ENCODE results near the gene DPP4.

The DPP4 gene

GRCh38 chr2:161976917-161977316 is 97.1 kb downstream of the DPP4 start:
- Histone ChIP-seq H3K4me1 (ENCODE audit: insufficient read depth, low read length) (peaks cover 84% of the 10 kb centered on the region), H3K27me3 (ENCODE audit: insufficient read depth, low read length, poor library complexity) (no peaks in the 10 kb centered on the region), H3K79me2 (ENCODE audit: insufficient read depth, low read length) (no peaks in the 10 kb centered on the region), H3K9ac (ENCODE audit: low read depth, low read length) (no peak overlapping the region), H3K4me3 (ENCODE audit: low read depth in 1 of 2, low read length in 2 of 2) (no peak overlapping the region), H3K9me3 (ENCODE audit: insufficient read depth, low read length, severe bottlenecking) (no peaks in the 10 kb centered on the region), H3K27ac (ENCODE audit: low read length) (peak overlapping the region; percentile 80; the same call in 1 of the 2 replicates), H3K36me3 (ENCODE audit: insufficient read depth, low read length) (no peaks in the 10 kb centered on the region), H3K4me2 (ENCODE audit: insufficient read depth, low read length) (no peak overlapping the region), H4K20me1 (ENCODE audit: insufficient read depth, low read length) (no peaks in the 10 kb centered on the region), H2AFZ (ENCODE audit: low read depth, low read length) (no peak overlapping the region)
- DNase-seq (no peak), ATAC-seq (ENCODE audit: insufficient read depth, low read depth) (no peak)
- no peak for TF ChIP-seq CTCF (IDR thresholded peaks at IDR 0.05; ENCODE audit: borderline replicate concordance, extremely low read depth, low read length, poor library complexity, severe bottlenecking)
- TF ChIP-seq EZH2 (IDR thresholded peaks at IDR 0.05; ENCODE audit: borderline replicate concordance, low read depth, low read length, severe bottlenecking) = no peak

DNA sequence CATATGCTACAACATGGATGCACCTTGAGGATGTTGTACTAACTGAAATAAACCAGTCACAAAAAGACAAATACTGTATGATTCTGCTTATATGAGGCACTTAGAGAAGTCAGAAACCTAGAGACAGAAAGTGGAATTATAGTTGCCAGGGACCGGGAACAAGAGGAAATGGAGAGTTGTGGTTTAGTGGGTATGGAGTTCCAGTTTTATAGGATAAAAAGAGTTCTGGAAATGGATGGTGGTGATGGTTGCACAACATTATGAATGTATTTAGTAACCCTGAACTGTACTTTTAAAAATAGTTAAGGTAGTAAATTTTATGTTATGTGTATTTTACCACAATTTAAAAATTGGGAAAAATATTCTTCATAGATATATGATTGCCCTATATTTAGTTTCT is 97.7 kb downstream of the DPP4 start:
- Histone ChIP-seq H3K4me2 (ENCODE audit: insufficient read depth, low read length) (no peak overlapping the region), H3K4me1 (ENCODE audit: insufficient read depth, low read length) (peaks cover 82% of the 10 kb centered on the region), H3K27ac (ENCODE audit: low read length) (peak overlapping the region; percentile 87), H4K20me1 (ENCODE audit: insufficient read depth, low read length) (no peaks in the 10 kb centered on the region), H3K27me3 (ENCODE audit: insufficient read depth, low read length, poor library complexity) (no peaks in the 10 kb centered on the region), H3K79me2 (ENCODE audit: insufficient read depth, low read length) (no peaks in the 10 kb centered on the region), H3K9me3 (ENCODE audit: insufficient read depth, low read length, severe bottlenecking) (no peaks in the 10 kb centered on the region), H3K36me3 (ENCODE audit: insufficient read depth, low read length) (no peaks in the 10 kb centered on the region), H2AFZ (ENCODE audit: low read depth, low read length) (no peak overlapping the region), H3K9ac (ENCODE audit: low read depth, low read length) (peak overlapping the region; percentile 19; the same call in 1 of the 2 replicates), H3K4me3 (ENCODE audit: low read depth in 1 of 2, low read length in 2 of 2) (no peak overlapping the region)
- no peak for ATAC-seq (ENCODE audit: insufficient read depth, low read depth)
- DNase-seq = no peak
- TF ChIP-seq EZH2 (IDR thresholded peaks at IDR 0.05; ENCODE audit: borderline replicate concordance, low read depth, low read length, severe bottlenecking) (no peak), CTCF (IDR thresholded peaks at IDR 0.05; ENCODE audit: borderline replicate concordance, extremely low read depth, low read length, poor library complexity, severe bottlenecking) (no peak)

DNA sequence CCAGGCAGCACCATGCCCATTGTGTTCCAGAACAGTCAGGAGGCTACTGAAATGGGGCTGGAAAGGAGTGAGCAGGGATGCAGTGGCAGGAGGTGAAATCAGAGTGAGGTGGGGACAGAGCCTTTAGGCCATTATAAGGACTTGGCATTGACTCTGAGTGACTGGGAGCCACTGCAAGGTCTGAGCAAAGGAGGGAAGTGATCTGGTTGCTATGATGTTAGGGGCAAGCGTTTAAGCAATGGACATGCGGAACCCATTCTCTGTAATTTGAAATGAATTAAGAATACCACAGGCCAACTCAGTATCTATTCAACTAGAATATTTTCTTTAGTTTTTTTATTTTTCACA is 98.2 kb downstream of the DPP4 start:
- Histone ChIP-seq H3K36me3 (ENCODE audit: insufficient read depth, low read length) (no peaks in the 10 kb centered on the region), H3K9me3 (ENCODE audit: insufficient read depth, low read length, severe bottlenecking) (no peaks in the 10 kb centered on the region), H3K4me3 (ENCODE audit: low read depth in 1 of 2, low read length in 2 of 2) (no peak overlapping the region; a peak in 1 of 4 replicates), H3K27ac (ENCODE audit: low read length) (peak overlapping the region; percentile 87), H3K79me2 (ENCODE audit: insufficient read depth, low read length) (no peaks in the 10 kb centered on the region), H3K9ac (ENCODE audit: low read depth, low read length) (peak overlapping the region; percentile 19; the same call in 1 of the 2 replicates), H3K4me1 (ENCODE audit: insufficient read depth, low read length) (peaks cover 77% of the 10 kb centered on the region), H3K4me2 (ENCODE audit: insufficient read depth, low read length) (peak overlapping the region; percentile 24; the same call in 1 of the 2 replicates), H2AFZ (ENCODE audit: low read depth, low read length) (peak overlapping the region; percentile 62), H4K20me1 (ENCODE audit: insufficient read depth, low read length) (no peaks in the 10 kb centered on the region), H3K27me3 (ENCODE audit: insufficient read depth, low read length, poor library complexity) (no peaks in the 10 kb centered on the region)
- ATAC-seq (ENCODE audit: insufficient read depth, low read depth) (no peak; the same call in 2 of the 3 replicates), DNase-seq (no peak)
- TF ChIP-seq CTCF (IDR thresholded peaks at IDR 0.05; ENCODE audit: borderline replicate concordance, extremely low read depth, low read length, poor library complexity, severe bottlenecking) (no peak), EZH2 (IDR thresholded peaks at IDR 0.05; ENCODE audit: borderline replicate concordance, low read depth, low read length, severe bottlenecking) (no peak)

Data from DND-41 (cell line).